ENCODE results near the gene VAV3.

The VAV3 gene

DNA sequence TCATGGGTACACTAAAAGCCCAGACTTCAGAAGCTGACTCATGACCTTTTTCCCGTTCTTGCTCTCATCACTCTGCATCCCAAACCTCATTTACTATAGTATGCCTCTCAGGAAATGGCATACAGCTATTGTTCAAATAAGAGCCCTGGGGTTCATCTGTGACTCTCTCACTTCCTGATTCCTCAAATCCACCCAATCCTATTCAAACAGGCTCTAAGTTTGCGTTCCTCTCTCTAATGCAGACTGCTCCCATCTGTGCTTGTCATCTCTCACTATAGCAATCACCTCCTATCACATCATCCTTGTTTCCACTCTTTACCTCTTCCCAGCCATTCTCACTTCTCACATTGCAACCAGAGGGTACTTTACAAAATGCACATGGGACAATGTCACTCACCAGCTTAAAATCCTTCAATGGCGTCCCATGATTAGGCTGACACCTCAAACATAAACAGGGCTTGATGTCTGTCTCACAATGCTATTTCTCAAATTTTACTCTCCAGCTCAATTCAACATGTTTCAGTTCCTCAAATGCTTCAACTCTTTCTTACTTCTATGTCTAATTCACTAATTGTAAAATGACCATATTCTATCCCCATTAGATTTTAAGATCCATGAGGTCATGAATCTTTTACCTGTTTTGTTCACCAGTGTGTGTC lies 415.7 kb downstream of the VAV3 start:
- H3K4me1 ChIP-seq (ENCODE audit: control insufficient read depth, insufficient read depth, low read length, poor library complexity, severe bottlenecking), result no peaks in the 10 kb centered on the region
- no peaks in the 10 kb centered on the region for H3K9me3 ChIP-seq (ENCODE audit: control insufficient read depth, low read length)

GRCh38 chr1:107548276-107548675 lies 416.7 kb downstream of the VAV3 start:
- H3K27me3 ChIP-seq (replicated peaks; ENCODE audit: control insufficient read depth, insufficient read depth, low read length, poor library complexity, severe bottlenecking), result no peaks in the 10 kb centered on the region
- no peak overlapping the region for H3K27ac ChIP-seq (ENCODE audit: insufficient read depth, low read length, poor library complexity, severe bottlenecking)
- no peak for DNase-seq
- no peak overlapping the region for H3K4me3 ChIP-seq (ENCODE audit: insufficient read depth, low read depth, low read length, poor library complexity, severe bottlenecking)
- H3K9me3 ChIP-seq (ENCODE audit: control insufficient read depth, low read length), result no peaks in the 10 kb centered on the region
- H3K36me3 ChIP-seq (ENCODE audit: control insufficient read depth, insufficient read depth, low read length), result no peaks in the 10 kb centered on the region
- no peaks in the 10 kb centered on the region for H3K4me1 ChIP-seq (ENCODE audit: control insufficient read depth, insufficient read depth, low read length, poor library complexity, severe bottlenecking)

More for the DNA sequence above, 415.7 kb downstream of the VAV3 start:
- no peak overlapping the region for H3K27ac ChIP-seq (ENCODE audit: insufficient read depth, low read length, poor library complexity, severe bottlenecking)
- H3K4me3 ChIP-seq (ENCODE audit: insufficient read depth, low read depth, low read length, poor library complexity, severe bottlenecking), result no peak overlapping the region
- no peaks in the 10 kb centered on the region for H3K27me3 ChIP-seq (replicated peaks; ENCODE audit: control insufficient read depth, insufficient read depth, low read length, poor library complexity, severe bottlenecking)
- DNase-seq, result no peak
- no peaks in the 10 kb centered on the region for H3K36me3 ChIP-seq (ENCODE audit: control insufficient read depth, insufficient read depth, low read length)

GRCh38 chr1:107547363-107548155 lies 417.4 kb downstream of the VAV3 start:
- Histone ChIP-seq H3K27ac (ENCODE audit: insufficient read depth, low read length, poor library complexity, severe bottlenecking) (no peak overlapping the region), H3K4me3 (ENCODE audit: insufficient read depth, low read depth, low read length, poor library complexity, severe bottlenecking) (no peak overlapping the region), H3K36me3 (ENCODE audit: control insufficient read depth, insufficient read depth, low read length) (no peaks in the 10 kb centered on the region), H3K27me3 (replicated peaks; ENCODE audit: control insufficient read depth, insufficient read depth, low read length, poor library complexity, severe bottlenecking) (no peaks in the 10 kb centered on the region), H3K9me3 (ENCODE audit: control insufficient read depth, low read length) (no peaks in the 10 kb centered on the region), H3K4me1 (ENCODE audit: control insufficient read depth, insufficient read depth, low read length, poor library complexity, severe bottlenecking) (no peaks in the 10 kb centered on the region)
- no peak for DNase-seq

DNA sequence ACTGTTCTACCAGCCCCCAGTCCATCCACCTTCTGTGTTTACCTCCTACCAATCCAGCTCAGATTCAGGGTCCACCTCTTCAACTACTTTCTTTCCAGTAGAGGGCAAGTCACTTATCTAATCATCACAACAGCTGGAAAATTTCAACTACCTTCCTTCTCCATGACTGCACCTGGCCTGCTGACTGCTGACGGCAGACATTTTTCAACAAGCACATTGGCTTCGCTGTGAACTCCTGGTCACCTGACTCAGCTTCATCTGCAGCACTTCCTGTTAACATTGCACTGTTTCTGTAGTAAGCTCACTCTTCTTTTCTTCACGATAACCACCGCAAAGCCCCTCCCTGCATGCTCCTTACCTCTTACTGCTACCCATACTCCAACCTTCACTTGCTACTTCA lies 418.4 kb downstream of the VAV3 start:
- Histone ChIP-seq H3K27me3 (replicated peaks; ENCODE audit: control insufficient read depth, insufficient read depth, low read length, poor library complexity, severe bottlenecking) (no peaks in the 10 kb centered on the region), H3K36me3 (ENCODE audit: control insufficient read depth, insufficient read depth, low read length) (no peaks in the 10 kb centered on the region), H3K4me3 (ENCODE audit: insufficient read depth, low read depth, low read length, poor library complexity, severe bottlenecking) (no peak overlapping the region), H3K4me1 (ENCODE audit: control insufficient read depth, insufficient read depth, low read length, poor library complexity, severe bottlenecking) (no peaks in the 10 kb centered on the region), H3K9me3 (ENCODE audit: control insufficient read depth, low read length) (no peaks in the 10 kb centered on the region), H3K27ac (ENCODE audit: insufficient read depth, low read length, poor library complexity, severe bottlenecking) (no peak overlapping the region)
- DNase-seq, result no peak

DNA sequence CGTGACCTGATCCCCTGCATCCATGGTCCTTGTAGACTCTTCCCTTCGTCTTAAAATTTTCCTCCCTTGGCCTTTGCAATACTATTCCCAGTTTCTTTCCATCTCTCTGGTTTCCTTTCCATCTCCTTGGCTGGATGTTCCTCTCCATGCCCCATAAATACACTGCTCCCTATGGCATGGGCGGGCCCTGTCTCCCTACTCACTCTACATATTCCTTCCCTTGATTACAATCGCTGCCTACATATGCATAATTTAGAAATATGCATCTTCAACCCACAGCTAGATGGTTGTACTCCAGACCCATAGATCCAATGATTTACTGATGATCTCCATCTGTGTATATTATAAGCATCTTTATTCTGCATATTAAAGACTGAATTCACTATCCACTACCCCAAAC lies 419.1 kb downstream of the VAV3 start:
- Histone ChIP-seq H3K27ac (ENCODE audit: insufficient read depth, low read length, poor library complexity, severe bottlenecking) (no peak overlapping the region), H3K36me3 (ENCODE audit: control insufficient read depth, insufficient read depth, low read length) (no peaks in the 10 kb centered on the region), H3K9me3 (ENCODE audit: control insufficient read depth, low read length) (no peaks in the 10 kb centered on the region), H3K4me3 (ENCODE audit: insufficient read depth, low read depth, low read length, poor library complexity, severe bottlenecking) (no peak overlapping the region), H3K4me1 (ENCODE audit: control insufficient read depth, insufficient read depth, low read length, poor library complexity, severe bottlenecking) (no peaks in the 10 kb centered on the region), H3K27me3 (replicated peaks; ENCODE audit: control insufficient read depth, insufficient read depth, low read length, poor library complexity, severe bottlenecking) (no peaks in the 10 kb centered on the region)
- no peak for DNase-seq

GRCh38 chr1:107545056-107545577 lies 419.9 kb downstream of the VAV3 start:
- no peak overlapping the region for H3K4me3 ChIP-seq (ENCODE audit: insufficient read depth, low read depth, low read length, poor library complexity, severe bottlenecking)
- no peaks in the 10 kb centered on the region for H3K27me3 ChIP-seq (replicated peaks; ENCODE audit: control insufficient read depth, insufficient read depth, low read length, poor library complexity, severe bottlenecking)
- H3K9me3 ChIP-seq (ENCODE audit: control insufficient read depth, low read length), result no peaks in the 10 kb centered on the region
- no peaks in the 10 kb centered on the region for H3K4me1 ChIP-seq (ENCODE audit: control insufficient read depth, insufficient read depth, low read length, poor library complexity, severe bottlenecking)
- H3K27ac ChIP-seq (ENCODE audit: insufficient read depth, low read length, poor library complexity, severe bottlenecking), result no peak overlapping the region
- DNase-seq, result no peak
- no peaks in the 10 kb centered on the region for H3K36me3 ChIP-seq (ENCODE audit: control insufficient read depth, insufficient read depth, low read length)

DNA sequence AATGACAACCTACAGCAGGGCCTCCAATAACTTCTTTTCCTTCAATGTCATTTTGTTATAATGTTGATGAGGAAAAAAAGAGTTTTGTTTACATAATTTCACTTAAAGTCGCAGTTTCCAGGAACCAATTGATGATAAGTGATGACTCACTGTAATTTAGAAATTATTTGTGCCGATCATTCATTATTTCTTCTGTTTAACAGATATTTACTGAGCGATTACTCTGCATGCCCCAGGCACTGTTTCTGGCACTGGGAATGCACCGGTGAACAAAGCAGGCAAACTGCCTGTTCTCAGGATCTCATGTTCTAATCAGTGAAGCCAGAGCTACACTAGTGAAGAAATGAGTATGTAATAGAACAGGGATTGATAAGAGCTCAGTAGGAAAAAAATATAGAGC lies 420.7 kb downstream of the VAV3 start:
- H3K4me1 ChIP-seq (ENCODE audit: control insufficient read depth, insufficient read depth, low read length, poor library complexity, severe bottlenecking), result no peaks in the 10 kb centered on the region
- H3K27me3 ChIP-seq (replicated peaks; ENCODE audit: control insufficient read depth, insufficient read depth, low read length, poor library complexity, severe bottlenecking), result no peaks in the 10 kb centered on the region
- H3K27ac ChIP-seq (ENCODE audit: insufficient read depth, low read length, poor library complexity, severe bottlenecking), result no peak overlapping the region
- DNase-seq, result no peak
- no peaks in the 10 kb centered on the region for H3K36me3 ChIP-seq (ENCODE audit: control insufficient read depth, insufficient read depth, low read length)
- H3K9me3 ChIP-seq (ENCODE audit: control insufficient read depth, low read length), result no peaks in the 10 kb centered on the region
- no peak overlapping the region for H3K4me3 ChIP-seq (ENCODE audit: insufficient read depth, low read depth, low read length, poor library complexity, severe bottlenecking)

GRCh38 chr1:107541412-107541811 lies 423.6 kb downstream of the VAV3 start:
- H3K36me3 ChIP-seq (ENCODE audit: control insufficient read depth, insufficient read depth, low read length), result no peaks in the 10 kb centered on the region
- DNase-seq, result no peak
- no peak overlapping the region for H3K4me3 ChIP-seq (ENCODE audit: insufficient read depth, low read depth, low read length, poor library complexity, severe bottlenecking)
- H3K27me3 ChIP-seq (replicated peaks; ENCODE audit: control insufficient read depth, insufficient read depth, low read length, poor library complexity, severe bottlenecking), result no peaks in the 10 kb centered on the region
- H3K4me1 ChIP-seq (ENCODE audit: control insufficient read depth, insufficient read depth, low read length, poor library complexity, severe bottlenecking), result no peaks in the 10 kb centered on the region
- no peaks in the 10 kb centered on the region for H3K9me3 ChIP-seq (ENCODE audit: control insufficient read depth, low read length)
- H3K27ac ChIP-seq (ENCODE audit: insufficient read depth, low read length, poor library complexity, severe bottlenecking), result no peak overlapping the region

GRCh38 chr1:107538502-107538901 lies 426.5 kb downstream of the VAV3 start:
- no peak for DNase-seq
- Histone ChIP-seq H3K27me3 (replicated peaks; ENCODE audit: control insufficient read depth, insufficient read depth, low read length, poor library complexity, severe bottlenecking) (no peaks in the 10 kb centered on the region), H3K4me3 (ENCODE audit: insufficient read depth, low read depth, low read length, poor library complexity, severe bottlenecking) (no peak overlapping the region), H3K27ac (ENCODE audit: insufficient read depth, low read length, poor library complexity, severe bottlenecking) (no peak overlapping the region), H3K9me3 (ENCODE audit: control insufficient read depth, low read length) (no peaks in the 10 kb centered on the region), H3K36me3 (ENCODE audit: control insufficient read depth, insufficient read depth, low read length) (no peaks in the 10 kb centered on the region), H3K4me1 (ENCODE audit: control insufficient read depth, insufficient read depth, low read length, poor library complexity, severe bottlenecking) (no peaks in the 10 kb centered on the region)

- H3K27me3 ChIP-seq (replicated peaks; ENCODE audit: control insufficient read depth, insufficient read depth, low read length, poor library complexity, severe bottlenecking), result no peaks in the 10 kb centered on the region
- H3K4me1 ChIP-seq (ENCODE audit: control insufficient read depth, insufficient read depth, low read length, poor library complexity, severe bottlenecking), result no peaks in the 10 kb centered on the region
- H3K27ac ChIP-seq (ENCODE audit: insufficient read depth, low read length, poor library complexity, severe bottlenecking), result no peak overlapping the region
- no peak for DNase-seq
- no peak overlapping the region for H3K4me3 ChIP-seq (ENCODE audit: insufficient read depth, low read depth, low read length, poor library complexity, severe bottlenecking)
- no peaks in the 10 kb centered on the region for H3K36me3 ChIP-seq (ENCODE audit: control insufficient read depth, insufficient read depth, low read length)
- no peaks in the 10 kb centered on the region for H3K9me3 ChIP-seq (ENCODE audit: control insufficient read depth, low read length)
Observed at GRCh38 chr1:107536266-107536665, 428.7 kb downstream of the VAV3 start.
